ENCODE results near the gene CCDC174.

DNA sequence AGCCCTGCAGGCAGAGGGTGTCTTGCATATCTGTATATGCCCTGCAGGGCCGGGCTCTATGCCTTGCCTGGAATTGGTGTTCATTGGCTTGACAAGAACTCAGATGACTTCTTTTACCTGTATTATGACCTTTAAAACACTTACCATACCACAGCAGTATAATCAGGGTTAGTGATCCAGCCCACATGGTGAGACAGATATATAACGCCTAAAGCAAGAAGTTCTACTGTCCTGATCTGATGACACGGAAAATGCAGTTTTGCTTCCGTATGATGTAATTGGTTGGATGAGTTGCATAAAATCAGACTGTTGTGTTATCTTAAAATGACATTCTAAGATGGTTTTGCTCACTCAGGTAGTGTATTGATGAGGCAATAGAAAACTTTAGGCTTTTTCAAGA, 9.4 kb downstream of the CCDC174 start:
- no peak for TF ChIP-seq POLR2A (IDR thresholded peaks at IDR 0.05; ENCODE audit: low read depth, low read length)
- TF ChIP-seq, protein P1, sequence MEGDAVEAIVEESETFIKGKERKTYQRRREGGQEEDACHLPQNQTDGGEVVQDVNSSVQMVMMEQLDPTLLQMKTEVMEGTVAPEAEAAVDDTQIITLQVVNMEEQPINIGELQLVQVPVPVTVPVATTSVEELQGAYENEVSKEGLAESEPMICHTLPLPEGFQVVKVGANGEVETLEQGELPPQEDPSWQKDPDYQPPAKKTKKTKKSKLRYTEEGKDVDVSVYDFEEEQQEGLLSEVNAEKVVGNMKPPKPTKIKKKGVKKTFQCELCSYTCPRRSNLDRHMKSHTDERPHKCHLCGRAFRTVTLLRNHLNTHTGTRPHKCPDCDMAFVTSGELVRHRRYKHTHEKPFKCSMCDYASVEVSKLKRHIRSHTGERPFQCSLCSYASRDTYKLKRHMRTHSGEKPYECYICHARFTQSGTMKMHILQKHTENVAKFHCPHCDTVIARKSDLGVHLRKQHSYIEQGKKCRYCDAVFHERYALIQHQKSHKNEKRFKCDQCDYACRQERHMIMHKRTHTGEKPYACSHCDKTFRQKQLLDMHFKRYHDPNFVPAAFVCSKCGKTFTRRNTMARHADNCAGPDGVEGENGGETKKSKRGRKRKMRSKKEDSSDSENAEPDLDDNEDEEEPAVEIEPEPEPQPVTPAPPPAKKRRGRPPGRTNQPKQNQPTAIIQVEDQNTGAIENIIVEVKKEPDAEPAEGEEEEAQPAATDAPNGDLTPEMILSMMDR (IDR thresholded peaks at IDR 0.05; ENCODE audit: extremely low read depth in 1 of 2, insufficient read depth in 1 of 2, low read depth in 1 of 2, low read length in 2 of 2), result no peak
- TF ChIP-seq POLR2AphosphoS5 (IDR thresholded peaks at IDR 0.05; ENCODE audit: insufficient read depth, low read depth, low read length), result no peak
- no peak for TF ChIP-seq JUN (IDR thresholded peaks at IDR 0.05; ENCODE audit: borderline replicate concordance, insufficient read depth, insufficient read length, low read depth)
- no peak for TF ChIP-seq FOS (IDR thresholded peaks at IDR 0.05; ENCODE audit: borderline replicate concordance, insufficient read depth, low read length)

Data from endothelial cell of umbilical vein (primary cell).